ENCODE measurements around the gene ESCO1.
"Not testable (repeated sequence)": the region's sequence is repeated elsewhere in the genome, so short reads cannot be mapped to it uniquely, and the experiment has no call there.

The ESCO1 gene, protein sequence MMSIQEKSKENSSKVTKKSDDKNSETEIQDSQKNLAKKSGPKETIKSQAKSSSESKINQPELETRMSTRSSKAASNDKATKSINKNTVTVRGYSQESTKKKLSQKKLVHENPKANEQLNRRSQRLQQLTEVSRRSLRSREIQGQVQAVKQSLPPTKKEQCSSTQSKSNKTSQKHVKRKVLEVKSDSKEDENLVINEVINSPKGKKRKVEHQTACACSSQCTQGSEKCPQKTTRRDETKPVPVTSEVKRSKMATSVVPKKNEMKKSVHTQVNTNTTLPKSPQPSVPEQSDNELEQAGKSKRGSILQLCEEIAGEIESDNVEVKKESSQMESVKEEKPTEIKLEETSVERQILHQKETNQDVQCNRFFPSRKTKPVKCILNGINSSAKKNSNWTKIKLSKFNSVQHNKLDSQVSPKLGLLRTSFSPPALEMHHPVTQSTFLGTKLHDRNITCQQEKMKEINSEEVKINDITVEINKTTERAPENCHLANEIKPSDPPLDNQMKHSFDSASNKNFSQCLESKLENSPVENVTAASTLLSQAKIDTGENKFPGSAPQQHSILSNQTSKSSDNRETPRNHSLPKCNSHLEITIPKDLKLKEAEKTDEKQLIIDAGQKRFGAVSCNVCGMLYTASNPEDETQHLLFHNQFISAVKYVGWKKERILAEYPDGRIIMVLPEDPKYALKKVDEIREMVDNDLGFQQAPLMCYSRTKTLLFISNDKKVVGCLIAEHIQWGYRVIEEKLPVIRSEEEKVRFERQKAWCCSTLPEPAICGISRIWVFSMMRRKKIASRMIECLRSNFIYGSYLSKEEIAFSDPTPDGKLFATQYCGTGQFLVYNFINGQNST

GRCh38 chr18:21600526-21601410, at the start of gene ESCO1:
Gene ESCO1 (minus strand): TSS chr18:21600704. CDS start chr18:21574843, 25,861 bp downstream.
- peak; percentile 95 to 98 for DNase-seq

DNA sequence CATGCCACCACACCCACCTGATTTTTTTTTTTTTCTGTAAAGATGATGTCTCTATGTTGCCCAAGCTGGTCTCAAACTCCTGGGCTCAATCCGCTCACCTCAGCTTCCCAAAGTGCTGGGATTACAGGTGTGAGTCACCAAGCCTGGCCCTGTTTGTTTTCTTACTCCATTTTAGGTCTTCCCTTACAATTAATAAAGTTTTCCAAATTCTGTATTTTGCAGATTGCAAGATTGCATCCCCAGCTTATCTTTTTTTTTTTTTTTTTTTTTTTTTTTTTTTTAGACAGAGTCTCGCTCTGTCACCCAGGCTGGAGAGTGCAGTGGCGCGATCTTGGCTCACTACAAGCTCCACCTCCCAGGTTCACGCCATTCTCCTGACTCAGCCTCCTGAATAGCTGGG, 39.9 kb upstream of the ESCO1 start:
- DNase-seq = not testable (repeated sequence)

- DNase-seq = no peak
Observed at GRCh38 chr18:21638822-21639221, 38.3 kb upstream of the ESCO1 start.

- DNase-seq = no peak
Observed at GRCh38 chr18:21636769-21637168, 36.3 kb upstream of the ESCO1 start.

DNA sequence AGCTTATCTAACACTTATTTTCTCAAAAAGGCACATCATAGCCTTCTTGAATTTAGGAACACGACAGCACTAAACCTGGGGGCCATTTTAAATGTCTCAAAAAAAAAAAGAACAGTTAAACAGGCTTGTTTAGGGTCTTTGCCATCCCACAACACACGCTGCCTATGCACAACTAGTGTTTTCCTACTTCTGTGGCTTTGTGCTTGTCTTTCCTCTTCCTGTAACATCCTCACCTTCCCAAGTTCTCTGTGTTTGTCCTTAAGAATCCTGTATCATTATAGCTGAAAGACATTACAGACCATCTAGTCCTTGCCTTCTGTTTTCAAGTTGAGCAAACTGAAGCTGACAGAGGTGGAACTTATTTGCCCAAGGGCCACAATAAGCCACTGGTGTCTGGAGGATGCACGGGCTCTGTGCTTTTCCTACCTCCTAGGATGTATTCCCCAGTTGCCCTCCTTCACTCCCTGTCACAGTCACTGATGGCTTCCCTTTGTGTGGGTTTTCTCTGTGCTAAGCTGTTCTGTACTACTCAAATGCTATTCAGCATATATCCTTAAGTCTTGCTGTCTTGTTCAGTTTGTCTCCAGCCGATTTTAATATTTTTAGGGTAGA, 34.2 kb upstream of the ESCO1 start:
- no peak for DNase-seq

- no peak for DNase-seq
Observed at GRCh38 chr18:21632393-21632792, 31.9 kb upstream of the ESCO1 start.

DNA sequence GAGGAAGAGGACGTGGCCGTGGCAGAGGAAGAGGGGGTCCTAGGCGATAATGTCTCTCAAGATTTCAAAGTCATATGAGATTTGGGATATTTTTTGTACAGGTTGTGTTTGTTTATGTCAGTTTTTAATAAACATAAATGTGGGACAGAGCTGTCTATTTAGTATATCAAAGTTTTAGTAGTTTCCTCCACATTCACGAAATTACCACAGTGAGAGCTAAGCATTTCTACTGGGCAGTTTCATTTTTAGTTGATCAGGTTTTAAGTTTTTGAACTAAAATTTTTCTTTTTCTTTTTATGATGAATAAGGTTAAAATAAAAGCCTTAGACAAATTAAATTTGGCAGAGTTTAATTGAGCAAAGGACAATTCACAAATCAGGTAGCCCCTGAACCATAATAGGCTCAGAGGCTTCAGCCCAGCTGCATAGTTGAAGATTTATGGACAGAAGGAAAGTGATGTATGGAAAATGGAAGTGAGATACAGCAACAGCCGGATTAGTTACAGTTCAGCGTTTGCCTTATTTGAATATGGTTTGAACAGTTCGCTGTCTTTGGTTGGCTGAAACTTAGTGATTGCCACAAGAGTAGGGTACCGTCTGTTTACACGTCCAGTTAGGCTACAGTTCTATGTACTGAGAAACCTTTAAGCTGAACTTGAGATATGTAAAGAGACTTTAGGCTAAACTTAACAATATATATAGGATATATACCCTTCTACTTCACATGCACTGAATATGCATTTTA, 28.8 kb upstream of the ESCO1 start:
- DNase-seq = no peak

DNA sequence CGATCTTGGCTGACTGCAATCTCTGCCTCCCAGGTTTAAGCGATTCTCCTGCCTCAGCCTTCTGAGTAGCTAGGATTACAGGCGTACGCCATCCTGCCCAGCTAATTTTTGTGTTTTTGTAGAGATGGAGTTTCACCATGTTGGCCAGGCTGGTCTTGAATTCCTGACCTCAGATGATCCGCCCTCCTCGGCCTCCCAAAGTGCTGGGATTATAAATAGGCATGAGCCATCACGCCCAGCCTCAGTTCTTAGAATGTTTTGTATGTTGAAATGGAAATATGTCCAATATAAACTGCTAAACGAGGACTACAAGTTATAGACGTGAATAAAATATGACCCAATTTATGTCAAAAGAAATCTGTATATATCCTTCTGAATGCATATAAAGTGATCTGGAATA, 21.1 kb upstream of the ESCO1 start:
- DNase-seq = not testable (repeated sequence)

GRCh38 chr18:21612125-21613039, 11.9 kb upstream of the ESCO1 start, which contains the start of gene SNRPD1:
Gene SNRPD1 (plus strand): TSS chr18:21612314. CDS start chr18:21612430, 116 bp downstream.
- peak; percentile 88 to 91 for DNase-seq

DNA sequence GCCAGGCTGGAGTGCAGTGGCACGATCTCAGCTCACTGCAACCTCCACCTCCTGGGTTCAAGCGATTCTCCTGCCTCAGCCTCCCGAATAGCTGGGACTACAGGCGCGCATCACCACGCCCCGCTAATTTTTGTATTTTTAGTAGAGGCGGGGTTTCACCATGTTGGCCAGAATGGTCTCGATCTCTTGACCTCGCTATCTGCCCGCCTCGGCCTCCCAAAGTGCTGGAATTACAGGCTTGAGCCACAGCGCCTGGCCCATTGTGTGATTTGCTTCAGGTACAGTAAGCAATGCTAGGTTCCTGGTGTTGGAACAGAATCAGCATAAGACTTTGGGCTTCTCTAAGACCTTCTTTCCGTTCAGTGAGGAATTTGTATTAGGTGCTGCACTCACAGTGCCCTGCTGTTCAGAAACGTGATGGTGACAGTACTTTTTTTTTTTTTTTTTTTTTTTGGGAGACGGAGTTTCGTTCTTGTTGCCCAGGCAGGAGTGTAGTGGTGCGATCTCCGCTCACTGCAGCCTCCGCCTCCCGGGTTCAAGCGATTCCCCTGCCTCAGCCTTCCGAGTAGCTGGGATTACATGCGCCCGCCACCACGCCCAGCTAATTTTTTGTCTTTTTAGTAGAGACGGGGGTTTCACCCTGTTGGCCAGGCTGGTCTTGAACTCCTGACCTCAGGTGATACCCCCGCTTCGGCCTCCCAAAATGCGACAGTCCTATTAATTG, 11.1 kb upstream of the ESCO1 start:
- not testable (repeated sequence) for DNase-seq

DNA sequence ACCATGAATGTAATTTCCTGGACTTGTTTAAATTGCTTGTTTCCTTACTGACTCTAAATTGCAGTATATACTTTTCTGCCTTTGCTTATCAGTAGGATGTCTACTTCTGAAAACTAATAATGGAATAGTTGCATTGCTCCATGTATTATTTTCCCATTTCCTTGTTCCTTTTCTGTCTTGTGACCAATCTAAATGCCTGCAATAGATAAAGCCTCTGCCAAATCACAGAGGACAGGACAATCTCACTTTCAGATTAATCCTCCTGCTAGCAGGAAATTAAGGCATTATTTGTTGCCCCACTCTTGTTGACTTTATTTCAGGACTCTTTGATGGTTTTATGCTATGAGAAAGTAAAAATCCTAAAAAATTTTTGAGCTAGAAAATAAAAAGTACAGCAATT, 4.7 kb upstream of the ESCO1 start:
- DNase-seq = no peak

GRCh38 chr18:21604671-21605070, 4.2 kb upstream of the ESCO1 start:
- no peak for DNase-seq

DNA sequence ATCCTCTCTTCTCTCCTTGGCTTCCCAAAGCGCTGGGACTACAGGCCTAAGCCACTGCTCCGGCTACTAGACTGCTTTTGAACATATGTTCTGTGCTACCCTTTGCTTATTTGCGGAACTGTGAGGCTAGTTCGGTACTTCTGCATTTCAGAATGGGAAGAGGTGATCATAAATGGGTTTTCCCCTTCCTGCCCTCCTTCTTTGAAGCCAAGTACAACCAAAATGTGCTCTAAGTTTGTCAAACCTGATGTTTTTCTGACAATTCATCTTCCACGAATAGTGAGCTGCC, 1.7 kb upstream of the ESCO1 start:
- DNase-seq = peak in 1 of 2 donors; percentile 49

DNA sequence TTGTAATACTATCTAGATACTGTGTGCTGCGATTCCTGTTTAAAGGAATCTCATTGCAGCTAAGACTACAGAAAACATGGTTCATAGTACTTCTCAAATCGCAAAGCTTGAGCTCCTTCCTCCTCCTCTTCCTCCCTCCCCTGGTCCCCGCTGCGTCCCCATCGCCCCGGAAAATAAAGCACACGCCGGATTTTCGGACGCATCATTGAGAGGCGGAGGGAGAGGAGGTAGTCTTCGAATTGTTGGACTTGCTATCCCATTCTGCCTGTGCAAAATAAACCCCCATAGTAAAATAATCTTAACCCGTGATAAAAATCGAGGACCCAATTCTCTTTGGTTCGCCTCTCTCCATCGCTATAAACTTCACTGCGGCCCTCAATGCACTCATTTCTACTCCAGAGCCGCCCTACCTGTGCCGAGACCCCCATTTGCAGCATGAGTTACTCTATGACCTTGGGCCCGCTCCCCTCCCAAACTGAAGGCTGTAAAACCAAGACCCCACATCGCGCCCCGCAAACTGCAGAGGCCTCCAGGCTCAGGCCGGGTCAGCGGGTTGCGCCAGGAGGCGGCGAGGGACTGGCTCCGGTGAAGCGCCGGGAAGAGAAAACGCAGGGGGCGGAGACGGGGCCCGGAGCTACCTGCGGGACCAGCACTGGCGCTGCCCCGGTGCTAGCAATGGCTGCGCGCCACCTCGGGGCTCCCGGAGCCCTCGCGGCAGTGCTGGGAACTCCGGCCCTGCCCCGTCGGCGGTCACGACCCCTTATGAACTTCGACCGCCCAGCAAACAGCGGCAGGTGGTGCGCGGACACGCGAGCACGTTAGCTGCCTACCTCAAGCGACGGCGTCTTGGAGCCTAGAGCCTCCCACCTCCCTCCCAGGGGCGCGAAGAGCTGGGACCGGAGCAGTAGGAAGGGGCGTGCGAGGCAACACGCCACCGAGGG, 649 bp downstream of the ESCO1 start:
- no peak for DNase-seq

DNA sequence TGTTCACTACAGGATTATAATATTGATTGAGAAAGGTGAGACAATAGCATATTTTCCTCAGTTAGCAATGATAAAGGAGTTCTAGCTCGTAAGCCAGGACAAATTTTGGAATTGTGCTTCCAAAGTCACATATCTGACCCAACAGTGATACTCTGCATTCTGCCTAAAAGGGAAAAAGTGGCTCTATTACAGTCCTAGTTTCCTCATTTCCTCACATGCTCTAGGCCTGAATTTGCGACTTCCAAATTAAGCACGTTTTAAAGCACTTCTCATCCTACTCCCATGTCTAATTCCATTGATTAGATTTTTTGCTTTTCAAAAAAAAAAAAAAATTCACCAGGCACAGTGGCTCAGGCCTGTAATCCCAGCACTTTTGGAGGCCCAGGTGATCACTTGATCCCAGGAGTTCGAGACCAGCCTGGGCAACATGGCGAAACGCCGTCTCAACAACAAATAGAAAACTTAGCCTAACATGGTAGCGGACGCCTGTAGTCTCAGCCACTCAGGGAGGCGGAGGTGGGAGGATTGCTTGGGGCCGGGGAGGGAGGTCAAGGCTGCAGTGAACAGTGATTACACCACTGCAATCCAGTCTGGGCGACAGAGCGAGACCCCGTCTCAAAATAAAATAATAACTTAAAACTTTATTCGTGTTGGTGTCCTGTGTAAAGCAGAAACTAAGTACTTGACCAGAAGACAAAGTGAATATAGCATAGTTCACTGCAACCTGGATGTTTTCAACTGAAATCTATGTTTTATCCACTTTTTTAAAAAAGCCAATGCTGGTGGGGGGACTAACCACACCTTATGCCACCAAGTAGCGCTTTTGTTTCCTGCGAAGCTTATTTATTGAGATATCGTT, 1.5 kb downstream of the ESCO1 start:
- no peak for DNase-seq

GRCh38 chr18:21597620-21598019, 2.9 kb downstream of the ESCO1 start:
- DNase-seq = no peak

DNA sequence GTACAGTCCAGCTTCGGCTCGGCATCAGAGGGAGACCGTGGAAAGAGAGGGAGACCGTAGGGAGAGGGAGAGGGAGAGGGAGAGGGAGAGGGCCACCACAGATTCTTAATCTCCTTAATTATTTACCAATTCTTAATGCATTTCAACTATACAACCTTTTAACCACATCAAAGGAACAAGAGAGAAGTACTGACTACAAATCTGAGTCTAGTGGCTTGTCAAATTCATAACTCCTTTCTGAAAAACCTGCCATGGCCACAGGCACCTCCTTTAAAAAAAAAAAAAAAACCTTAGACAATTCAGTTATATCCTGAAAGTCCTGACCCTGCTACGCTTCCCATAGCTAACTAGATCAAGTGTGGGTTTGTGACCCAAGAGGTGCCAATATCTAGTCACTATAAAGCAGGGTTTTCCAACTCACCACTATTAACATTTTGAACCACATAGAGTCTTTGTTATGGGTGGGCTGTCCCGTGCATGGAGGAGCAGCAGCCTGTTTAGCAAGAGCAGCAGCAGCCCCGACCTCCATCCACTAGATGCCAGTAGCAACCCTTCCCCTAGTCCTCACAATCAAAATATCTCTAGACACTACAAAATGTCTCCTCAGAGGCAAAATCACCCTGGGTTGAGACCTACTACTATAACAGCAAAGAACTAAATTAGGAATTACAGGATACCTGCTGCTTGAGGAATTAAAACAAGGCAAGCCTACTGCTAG, 6.8 kb downstream of the ESCO1 start:
- DNase-seq = no peak

Measured in CD4-positive, alpha-beta T cell treated with Interleukin-1 beta for 1 hour (primary cell).